HCT116 (cell line): ENCODE data around the gene SNW1.

Experiments
- EZH2 ChIP-seq: fragments of 200-600 bp; sonication (generic); IDR thresholded peaks from 2 replicates; pipeline ENCODE4 v1.6.1; 2017; ENCODE audit warnings: antibody characterized with exemption, mixed run types
- POLR2A ChIP-seq: IDR thresholded peaks from 2 replicates; pipeline ENCODE4 v1.7.0; 2011; ENCODE audit warnings: borderline replicate concordance; ENCODE audit not compliant: insufficient read depth, insufficient read length; ENCODE audit errors: extremely low read depth
- POLR2AphosphoS5 ChIP-seq: IDR thresholded peaks from 2 replicates; pipeline ENCODE4 v1.6.1; 2011; ENCODE audit warnings: mild to moderate bottlenecking, low read depth, low read length, moderate library complexity
- RAD21 ChIP-seq: IDR thresholded peaks from 2 replicates; pipeline ENCODE4 v1.6.1; 2012; ENCODE audit warnings: low read depth, mild to moderate bottlenecking
- SP1 ChIP-seq: IDR thresholded peaks from 2 replicates; pipeline ENCODE4 v1.6.1; 2012; ENCODE audit warnings: low read depth
- SRF ChIP-seq: IDR thresholded peaks from 2 replicates; pipeline ENCODE4 v1.6.1; 2012; ENCODE audit warnings: low read depth
- TF ChIP-seq, protein P1 (sequence below), 3 experiments: fragments of 200-600 bp in 1 of 3; sonication (generic) in 1 of 3; IDR thresholded peaks in 2 of 3; conservative IDR thresholded peaks in 1 of 3; 2 replicates each; pipeline ENCODE4 v1.5.1; 2012 to 2017; ENCODE audit warnings: low read depth in 2 of 3, low read length in 2 of 3, antibody characterized with exemption in 1 of 3, borderline replicate concordance in 1 of 3, control low read depth in 1 of 3, mild to moderate bottlenecking in 1 of 3, mixed read lengths in 1 of 3, mixed run types in 1 of 3, moderate library complexity in 1 of 3; ENCODE audit not compliant: insufficient read depth in 1 of 3
- TF ChIP-seq, protein P2 (sequence below): IDR thresholded peaks from 2 replicates; pipeline ENCODE4 v1.6.1; 2012; ENCODE audit warnings: low read depth
- TF ChIP-seq, protein P3 (sequence below): IDR thresholded peaks from 2 replicates; pipeline ENCODE4 v1.6.1; 2012
- TF ChIP-seq, protein P4 (sequence below): IDR thresholded peaks from 2 replicates; pipeline ENCODE4 v1.6.1; 2012
- TF ChIP-seq, protein P5 (sequence below): IDR thresholded peaks from 2 replicates; pipeline ENCODE4 v1.6.1; 2011; ENCODE audit warnings: mild to moderate bottlenecking, low read length, moderate library complexity; ENCODE audit not compliant: insufficient replicate concordance; ENCODE audit errors: extremely low read depth

DNA sequence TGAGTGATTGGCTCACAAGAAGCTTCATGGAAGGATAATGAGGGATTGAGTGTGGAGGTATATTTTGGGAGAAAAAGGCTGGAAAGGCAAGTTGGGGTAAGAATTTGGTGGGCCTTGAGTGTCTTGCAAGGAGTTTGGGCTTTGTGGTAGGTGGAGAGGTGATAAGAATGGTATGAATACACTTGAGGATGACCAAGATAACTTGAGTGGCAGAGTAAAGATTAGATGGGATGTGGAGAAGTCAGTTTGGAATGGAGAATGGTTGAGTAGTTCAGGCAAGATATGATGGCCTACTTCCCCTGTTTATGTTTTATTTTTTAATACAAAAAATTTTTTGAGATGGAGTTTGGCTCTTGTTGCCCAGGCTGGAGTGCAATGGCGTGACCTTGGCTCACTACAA lies 48.1 kb upstream of the SNW1 start:
- TF ChIP-seq SRF (no peak), POLR2AphosphoS5 (no peak), SP1 (no peak), RAD21 (no peak), EZH2 (no peak), POLR2A (no peak)
- TF ChIP-seq, protein P1, sequence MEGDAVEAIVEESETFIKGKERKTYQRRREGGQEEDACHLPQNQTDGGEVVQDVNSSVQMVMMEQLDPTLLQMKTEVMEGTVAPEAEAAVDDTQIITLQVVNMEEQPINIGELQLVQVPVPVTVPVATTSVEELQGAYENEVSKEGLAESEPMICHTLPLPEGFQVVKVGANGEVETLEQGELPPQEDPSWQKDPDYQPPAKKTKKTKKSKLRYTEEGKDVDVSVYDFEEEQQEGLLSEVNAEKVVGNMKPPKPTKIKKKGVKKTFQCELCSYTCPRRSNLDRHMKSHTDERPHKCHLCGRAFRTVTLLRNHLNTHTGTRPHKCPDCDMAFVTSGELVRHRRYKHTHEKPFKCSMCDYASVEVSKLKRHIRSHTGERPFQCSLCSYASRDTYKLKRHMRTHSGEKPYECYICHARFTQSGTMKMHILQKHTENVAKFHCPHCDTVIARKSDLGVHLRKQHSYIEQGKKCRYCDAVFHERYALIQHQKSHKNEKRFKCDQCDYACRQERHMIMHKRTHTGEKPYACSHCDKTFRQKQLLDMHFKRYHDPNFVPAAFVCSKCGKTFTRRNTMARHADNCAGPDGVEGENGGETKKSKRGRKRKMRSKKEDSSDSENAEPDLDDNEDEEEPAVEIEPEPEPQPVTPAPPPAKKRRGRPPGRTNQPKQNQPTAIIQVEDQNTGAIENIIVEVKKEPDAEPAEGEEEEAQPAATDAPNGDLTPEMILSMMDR (IDR thresholded peaks at IDR 0.05 in 2 of 3, conservative IDR thresholded peaks at IDR 0.05 in 1 of 3; ENCODE audit: borderline replicate concordance in 1 of 3, insufficient read depth in 1 of 3, low read depth in 2 of 3, low read length in 2 of 3): no peak
- TF ChIP-seq, protein P2, sequence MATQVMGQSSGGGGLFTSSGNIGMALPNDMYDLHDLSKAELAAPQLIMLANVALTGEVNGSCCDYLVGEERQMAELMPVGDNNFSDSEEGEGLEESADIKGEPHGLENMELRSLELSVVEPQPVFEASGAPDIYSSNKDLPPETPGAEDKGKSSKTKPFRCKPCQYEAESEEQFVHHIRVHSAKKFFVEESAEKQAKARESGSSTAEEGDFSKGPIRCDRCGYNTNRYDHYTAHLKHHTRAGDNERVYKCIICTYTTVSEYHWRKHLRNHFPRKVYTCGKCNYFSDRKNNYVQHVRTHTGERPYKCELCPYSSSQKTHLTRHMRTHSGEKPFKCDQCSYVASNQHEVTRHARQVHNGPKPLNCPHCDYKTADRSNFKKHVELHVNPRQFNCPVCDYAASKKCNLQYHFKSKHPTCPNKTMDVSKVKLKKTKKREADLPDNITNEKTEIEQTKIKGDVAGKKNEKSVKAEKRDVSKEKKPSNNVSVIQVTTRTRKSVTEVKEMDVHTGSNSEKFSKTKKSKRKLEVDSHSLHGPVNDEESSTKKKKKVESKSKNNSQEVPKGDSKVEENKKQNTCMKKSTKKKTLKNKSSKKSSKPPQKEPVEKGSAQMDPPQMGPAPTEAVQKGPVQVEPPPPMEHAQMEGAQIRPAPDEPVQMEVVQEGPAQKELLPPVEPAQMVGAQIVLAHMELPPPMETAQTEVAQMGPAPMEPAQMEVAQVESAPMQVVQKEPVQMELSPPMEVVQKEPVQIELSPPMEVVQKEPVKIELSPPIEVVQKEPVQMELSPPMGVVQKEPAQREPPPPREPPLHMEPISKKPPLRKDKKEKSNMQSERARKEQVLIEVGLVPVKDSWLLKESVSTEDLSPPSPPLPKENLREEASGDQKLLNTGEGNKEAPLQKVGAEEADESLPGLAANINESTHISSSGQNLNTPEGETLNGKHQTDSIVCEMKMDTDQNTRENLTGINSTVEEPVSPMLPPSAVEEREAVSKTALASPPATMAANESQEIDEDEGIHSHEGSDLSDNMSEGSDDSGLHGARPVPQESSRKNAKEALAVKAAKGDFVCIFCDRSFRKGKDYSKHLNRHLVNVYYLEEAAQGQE: no peak
- TF ChIP-seq, protein P3, sequence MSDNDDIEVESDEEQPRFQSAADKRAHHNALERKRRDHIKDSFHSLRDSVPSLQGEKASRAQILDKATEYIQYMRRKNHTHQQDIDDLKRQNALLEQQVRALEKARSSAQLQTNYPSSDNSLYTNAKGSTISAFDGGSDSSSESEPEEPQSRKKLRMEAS: no peak
- TF ChIP-seq, protein P4, sequence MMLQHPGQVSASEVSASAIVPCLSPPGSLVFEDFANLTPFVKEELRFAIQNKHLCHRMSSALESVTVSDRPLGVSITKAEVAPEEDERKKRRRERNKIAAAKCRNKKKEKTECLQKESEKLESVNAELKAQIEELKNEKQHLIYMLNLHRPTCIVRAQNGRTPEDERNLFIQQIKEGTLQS: no peak
- TF ChIP-seq, protein P5, sequence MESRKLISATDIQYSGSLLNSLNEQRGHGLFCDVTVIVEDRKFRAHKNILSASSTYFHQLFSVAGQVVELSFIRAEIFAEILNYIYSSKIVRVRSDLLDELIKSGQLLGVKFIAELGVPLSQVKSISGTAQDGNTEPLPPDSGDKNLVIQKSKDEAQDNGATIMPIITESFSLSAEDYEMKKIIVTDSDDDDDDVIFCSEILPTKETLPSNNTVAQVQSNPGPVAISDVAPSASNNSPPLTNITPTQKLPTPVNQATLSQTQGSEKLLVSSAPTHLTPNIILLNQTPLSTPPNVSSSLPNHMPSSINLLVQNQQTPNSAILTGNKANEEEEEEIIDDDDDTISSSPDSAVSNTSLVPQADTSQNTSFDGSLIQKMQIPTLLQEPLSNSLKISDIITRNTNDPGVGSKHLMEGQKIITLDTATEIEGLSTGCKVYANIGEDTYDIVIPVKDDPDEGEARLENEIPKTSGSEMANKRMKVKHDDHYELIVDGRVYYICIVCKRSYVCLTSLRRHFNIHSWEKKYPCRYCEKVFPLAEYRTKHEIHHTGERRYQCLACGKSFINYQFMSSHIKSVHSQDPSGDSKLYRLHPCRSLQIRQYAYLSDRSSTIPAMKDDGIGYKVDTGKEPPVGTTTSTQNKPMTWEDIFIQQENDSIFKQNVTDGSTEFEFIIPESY: no peak
